Keratinocyte (primary cell): ENCODE results near the gene PPP1R36. TPM values are rescaled to one million over a fixed set of nuclear protein-coding genes. Genes with fewer than 3 reads are reported as not detected.

Experiments used
- DNase-seq: peaks from one replicate; pipeline ENCODE4 v3.0.0-alpha.2; 2011; ENCODE audit warnings: low read depth, missing footprints, low spot score
- FAIRE-seq: peaks from 2 replicates; lab custom pipeline; 2011; peaks lifted over from hg19 to GRCh38; lab: Jason Lieb, UNC
- H2AFZ ChIP-seq: 2 replicates; pipeline ENCODE4 v1.6.0; 2012; ENCODE audit warnings: low read length, control low read depth, inconsistent platforms; ENCODE audit not compliant: control insufficient read depth
- H3K27ac ChIP-seq: 2 replicates; pipeline ENCODE4 v1.5.1; 2011; ENCODE audit warnings: low read length; ENCODE audit not compliant: control insufficient read depth, insufficient read depth
- H3K27me3 ChIP-seq: 3 replicates; pipeline ENCODE4 v1.6.0; 2011; ENCODE audit warnings: low read length; ENCODE audit not compliant: control insufficient read depth, insufficient read depth; ENCODE audit errors: extremely low read depth
- H3K36me3 ChIP-seq, 2 experiments: 2 replicates in 1 of 2; 3 replicates in 1 of 2; pipeline ENCODE4 v1.5.1; 2011; ENCODE audit warnings: low read length in 2 of 2, mild to moderate bottlenecking in 1 of 2; ENCODE audit not compliant: control insufficient read depth in 2 of 2, insufficient read depth in 2 of 2; ENCODE audit errors: extremely low read depth in 1 of 2
- H3K4me1 ChIP-seq: 3 replicates; pipeline ENCODE4 v1.5.1; 2011; ENCODE audit warnings: low read length; ENCODE audit not compliant: control insufficient read depth, insufficient read depth; ENCODE audit errors: extremely low read depth
- H3K4me2 ChIP-seq: 3 replicates; pipeline ENCODE4 v1.6.0; 2011; ENCODE audit warnings: low read depth, low read length; ENCODE audit not compliant: control insufficient read depth, insufficient read depth; ENCODE audit errors: extremely low read depth
- H3K4me3 ChIP-seq, 3 experiments: fragments of 200-600 bp in 1 of 3; sonication (generic) in 1 of 3; 2 replicates in 2 of 3; 3 replicates in 1 of 3; pipeline ENCODE4 v1.5.1; 2011 to 2016; ENCODE audit warnings: low read length in 3 of 3, mild to moderate bottlenecking in 3 of 3, control low read depth in 2 of 3, inconsistent platforms in 1 of 3, low read depth in 1 of 3, mixed read lengths in 1 of 3, mixed run types in 1 of 3, moderate library complexity in 1 of 3; ENCODE audit not compliant: control insufficient read depth in 2 of 3, insufficient read depth in 2 of 3; ENCODE audit errors: extremely low read depth in 1 of 3
- H3K79me2 ChIP-seq: 2 replicates; pipeline ENCODE4 v1.6.0; 2012; ENCODE audit warnings: low read length; ENCODE audit not compliant: control insufficient read depth, insufficient read depth
- H3K9ac ChIP-seq: 3 replicates; pipeline ENCODE4 v1.6.0; 2011; ENCODE audit warnings: low read length; ENCODE audit not compliant: control insufficient read depth, insufficient read depth; ENCODE audit errors: extremely low read depth
- H3K9me1 ChIP-seq: 3 replicates; pipeline ENCODE4 v1.6.0; 2011; ENCODE audit warnings: low read length; ENCODE audit not compliant: control insufficient read depth, insufficient read depth; ENCODE audit errors: extremely low read depth
- H3K9me3 ChIP-seq: 2 replicates; pipeline ENCODE4 v1.5.1; 2012; ENCODE audit warnings: low read depth, low read length; ENCODE audit not compliant: control insufficient read depth
- H4K20me1 ChIP-seq: 3 replicates; pipeline ENCODE4 v1.6.0; 2011; ENCODE audit warnings: low read length; ENCODE audit not compliant: control insufficient read depth, insufficient read depth; ENCODE audit errors: extremely low read depth
- CTCF ChIP-seq, 3 experiments: IDR thresholded peaks in 1 of 3; conservative IDR thresholded peaks in 1 of 3; optimal IDR thresholded peaks in 1 of 3; 2 replicates in 2 of 3; 3 replicates in 1 of 3; pipeline versions ENCODE3 to v1.5.1; 2011; ENCODE audit warnings: low read length in 3 of 3, mild to moderate bottlenecking in 3 of 3, moderate library complexity in 2 of 3, control low read depth in 1 of 3, inconsistent platforms in 1 of 3; ENCODE audit not compliant: insufficient read depth in 2 of 3; ENCODE audit errors: extremely low read depth in 1 of 3
- EZH2 ChIP-seq: IDR thresholded peaks from one replicate; pipeline ENCODE4 v1.6.1; 2012; ENCODE audit warnings: inconsistent platforms, mild to moderate bottlenecking, low read length, moderate library complexity
- dilution Hi-C: fragments of 300-500 bp; cut with MboI; formaldehyde crosslinking; loops from one replicate; pipeline ENCODE4 v1.7.0; 2020; ENCODE audit warnings: low sequenced_read_pairs; ENCODE audit not compliant: extremely low pct_ligation_motif_present
- polyA plus RNA-seq, 5 experiments: library from polyadenylated mRNA; depleted of rRNA in 3 of 5; stranded (reverse) in 3 of 5; stranded (forward) in 1 of 5; unstranded in 1 of 5; fragments of >200 nt; gene quantifications; 1 replicate in 1 of 5; 2 replicates in 3 of 5; 3 replicates in 1 of 5; pipeline versions ENCODE4 v1.2.1 to v1.2.3, GENCODE V29; 2011 to 2012; ENCODE audit warnings: missing spikeins in 2 of 5, low read depth in 1 of 5, low replicate concordance in 1 of 5

Gene PPP1R36
- polyA plus RNA-seq, 1 donor (not counting 4 experiments of a cell fraction or from before 2014, with no cell fraction given), result 0.81 TPM

DNA sequence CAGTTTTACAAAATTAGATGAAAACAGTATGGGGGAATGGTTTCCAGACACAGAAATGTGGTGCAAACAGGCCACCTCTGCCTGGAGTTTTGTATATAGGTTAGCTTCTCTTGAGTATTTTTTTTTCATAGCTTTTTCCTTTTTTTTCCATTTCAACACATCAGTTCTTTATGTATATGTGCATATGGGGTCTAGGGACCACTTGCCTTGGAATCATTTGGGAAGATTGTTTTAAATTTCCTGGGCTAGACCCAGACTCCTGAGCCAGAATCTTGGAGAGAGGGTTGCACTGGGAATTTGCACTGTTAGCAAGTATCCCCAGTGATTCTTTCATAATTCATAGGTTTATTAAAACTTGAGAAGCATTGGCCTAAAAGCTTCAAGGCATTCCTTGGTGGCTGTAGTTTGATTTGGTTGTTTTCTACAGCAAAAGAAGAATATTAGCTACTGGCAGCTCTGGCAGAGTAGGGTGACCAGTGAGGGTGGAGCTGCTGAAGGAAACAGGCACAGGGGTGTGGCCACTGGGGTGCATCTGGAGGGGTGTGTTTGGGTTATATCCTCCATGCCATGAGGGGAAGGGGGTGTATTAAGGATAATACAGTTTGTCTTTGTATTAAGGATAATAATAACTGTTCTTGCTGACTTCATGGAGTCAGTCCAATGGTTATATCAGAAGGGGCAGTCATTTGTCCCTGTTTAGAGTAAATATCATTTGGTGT is 22.8 kb downstream of the PPP1R36 start:
- Histone ChIP-seq H3K4me3 (no peak overlapping the region), H3K9me1 (no peaks in the 10 kb centered on the region), H4K20me1 (no peaks in the 10 kb centered on the region), H3K4me1 (peaks cover 9% of the 10 kb centered on the region), H3K9me3 (no peaks in the 10 kb centered on the region), H3K79me2 (no peaks in the 10 kb centered on the region), H3K27me3 (no peaks in the 10 kb centered on the region), H3K4me2 (no peak overlapping the region), H2AFZ (no peak overlapping the region), H3K9ac (no peak overlapping the region), H3K27ac (no peak overlapping the region), H3K36me3 (no peaks in the 10 kb centered on the region)
- FAIRE-seq, result no peak
- no peak for TF ChIP-seq CTCF (optimal IDR thresholded peaks at IDR 0.05 in 1 of 3, IDR thresholded peaks at IDR 0.05 in 1 of 3, conservative IDR thresholded peaks at IDR 0.05 in 1 of 3; ENCODE audit: extremely low read depth in 1 of 3, insufficient read depth in 2 of 3, low read length in 3 of 3)
- no peak for TF ChIP-seq EZH2
- dilution Hi-C loops, result no loop called here
- DNase-seq, result no peak

GRCh38 chr14:64573109-64573508 is 23.3 kb downstream of the PPP1R36 start:
- dilution Hi-C loops, result no loop called here
- Histone ChIP-seq H3K9me1 (no peaks in the 10 kb centered on the region), H3K4me2 (no peak overlapping the region), H3K4me1 (peaks cover 9% of the 10 kb centered on the region), H3K4me3 (no peak overlapping the region), H3K27ac (no peak overlapping the region), H3K36me3 (no peaks in the 10 kb centered on the region), H3K79me2 (no peaks in the 10 kb centered on the region), H4K20me1 (no peaks in the 10 kb centered on the region), H3K9ac (no peak overlapping the region), H3K27me3 (no peaks in the 10 kb centered on the region), H3K9me3 (no peaks in the 10 kb centered on the region), H2AFZ (no peak overlapping the region)
- no peak for DNase-seq
- FAIRE-seq, result peak; percentile 20
- TF ChIP-seq CTCF (optimal IDR thresholded peaks at IDR 0.05 in 1 of 3, IDR thresholded peaks at IDR 0.05 in 1 of 3, conservative IDR thresholded peaks at IDR 0.05 in 1 of 3; ENCODE audit: extremely low read depth in 1 of 3, insufficient read depth in 2 of 3, low read length in 3 of 3), result no peak
- TF ChIP-seq EZH2, result no peak
